Cardiac septum (tissue), 1 donor: ENCODE data around the gene USF2. TPM values are rescaled to one million over a fixed set of nuclear protein-coding genes. Genes with fewer than 3 reads are reported as not detected.
"Not testable (repeated sequence)": the region's sequence is repeated elsewhere in the genome, so short reads cannot be mapped to it uniquely, and the experiment has no call there.

Experiments
- DNase-seq: peaks from one replicate; pipeline ENCODE4 v3.0.0-alpha.2; 2020; ENCODE audit warnings: low spot score
- intact Hi-C: fragments of 100-400 bp; cut with DNase I; formaldehyde crosslinking; loops from one replicate; pipeline ENCODE4 v1.14.0; 2022
- total RNA-seq: library from RNA; stranded (reverse); fragmentation: NEBNext Ultra II Directional; extraction: Animal tissue kit (Norgen Biotek cat#: 25700); gene quantifications from one replicate; pipeline ENCODE4 v1.2.1, GENCODE V29; 2021
- donor health status: DM: no; HTN: no; CAD: no.

The USF2 gene
- total RNA-seq, 1 donor from 2014 or later = 174 TPM

GRCh38 chr19:35239597-35239996 lies 29.2 kb upstream of the USF2 start:
- intact Hi-C loops, DNase-seq: not testable (repeated sequence)

- no peak for DNase-seq
- intact Hi-C loops = no loop called here
Observed at GRCh38 chr19:35240327-35240726, 28.4 kb upstream of the USF2 start.

- intact Hi-C loops = no loop called here
- DNase-seq = no peak
Observed at GRCh38 chr19:35241417-35241816, 27.3 kb upstream of the USF2 start.

- DNase-seq = no peak
- intact Hi-C loops = no loop called here
Observed at GRCh38 chr19:35246466-35247092, 22.2 kb upstream of the USF2 start.

- intact Hi-C loops = no loop called here
- no peak for DNase-seq
Observed at GRCh38 chr19:35247526-35248309, 21.0 kb upstream of the USF2 start.

- peak; percentile 74 for DNase-seq
- intact Hi-C loops = no loop called here
Observed at GRCh38 chr19:35248310-35249145, 20.2 kb upstream of the USF2 start, which contains the start of gene LSR. Gene LSR (plus strand): TSS chr19:35249002. CDS start chr19:35249023, 21 bp downstream.

GRCh38 chr19:35249146-35249847 lies 19.5 kb upstream of the USF2 start:
- intact Hi-C loops = no loop called here
- DNase-seq = peak; percentile 39

GRCh38 chr19:35249848-35250711 lies 18.7 kb upstream of the USF2 start:
- intact Hi-C loops = no loop called here
- DNase-seq = peak; percentile 63

GRCh38 chr19:35251456-35251855 lies 17.3 kb upstream of the USF2 start:
- intact Hi-C loops = no loop called here
- no peak for DNase-seq

- intact Hi-C loops = no loop called here
- DNase-seq = peak; percentile 64
Observed at GRCh38 chr19:35253316-35254286, 15.2 kb upstream of the USF2 start.

- intact Hi-C loops = no loop called here
- peak; percentile 66 for DNase-seq
Observed at GRCh38 chr19:35254341-35255297, 14.1 kb upstream of the USF2 start.

GRCh38 chr19:35256566-35256965 lies 12.2 kb upstream of the USF2 start:
- intact Hi-C loops = no loop called here
- peak; percentile 12 for DNase-seq

GRCh38 chr19:35257113-35257461 lies 11.7 kb upstream of the USF2 start:
- DNase-seq = peak; percentile 63
- intact Hi-C loops = no loop called here

GRCh38 chr19:35260694-35261304 lies 8.0 kb upstream of the USF2 start:
- intact Hi-C loops = no loop called here

GRCh38 chr19:35261356-35262100 lies 7.2 kb upstream of the USF2 start:
- intact Hi-C loops = no loop called here
- DNase-seq = peak; percentile 38

More at GRCh38 chr19:35260694-35261304, 8.0 kb upstream of the USF2 start:
- peak; percentile 22 for DNase-seq
